ENCODE results near the gene C1QTNF5. TPM values are rescaled to one million over a fixed set of nuclear protein-coding genes. Genes with fewer than 3 reads are reported as not detected.

C1QTNF5 gene
- total RNA-seq, 2 experiments from 2014 or later: not detected

DNA sequence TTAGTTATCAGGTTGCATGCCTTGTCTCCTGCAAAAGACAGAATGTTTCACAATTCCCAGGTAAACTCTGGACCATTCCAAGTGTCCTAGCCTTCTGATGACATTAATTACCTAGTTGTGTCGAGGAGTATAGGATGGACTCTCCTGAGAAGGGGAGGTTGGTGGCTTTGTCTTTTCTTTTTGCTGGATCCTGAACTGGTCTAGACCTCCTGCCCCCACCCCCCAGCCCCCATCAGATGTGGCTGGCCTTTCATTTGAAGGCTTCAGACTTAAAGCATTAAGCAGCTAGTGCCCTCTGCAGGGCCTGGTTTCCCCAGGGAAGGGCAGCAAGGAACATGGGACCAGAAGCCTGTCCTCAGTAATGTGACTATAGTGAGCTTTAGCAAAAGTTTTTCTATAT is 33.5 kb downstream of the C1QTNF5 start:
- no peak overlapping the region for H3K27ac ChIP-seq (ENCODE audit: low read depth, low read length, poor library complexity, severe bottlenecking)

DNA sequence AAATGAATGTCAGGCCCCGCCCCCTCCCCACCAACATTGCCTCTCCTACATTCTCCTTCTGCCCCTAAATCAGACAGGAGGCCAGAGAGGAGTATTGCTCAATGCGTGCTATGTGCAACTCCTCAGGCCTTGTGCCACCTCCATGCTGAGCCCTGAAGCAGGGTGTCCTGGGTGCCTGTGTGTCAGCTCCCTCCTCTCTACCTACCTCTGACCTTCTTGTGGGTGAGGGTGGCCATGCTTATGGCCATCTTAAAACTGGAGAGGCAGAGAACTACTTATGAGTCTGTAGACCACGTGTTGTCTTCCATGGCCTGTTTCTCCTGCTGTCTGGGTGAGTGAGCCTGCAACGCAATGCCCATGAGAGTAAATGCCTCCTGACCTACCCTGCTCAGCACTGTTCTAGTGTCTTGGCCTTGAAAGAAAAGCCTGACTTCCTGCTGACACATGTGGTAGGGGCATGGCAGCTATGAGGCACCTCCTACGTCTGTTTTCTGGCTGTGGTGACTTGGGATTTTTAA is 34.3 kb downstream of the C1QTNF5 start:
- no peak for DNase-seq (ENCODE audit: low spot score)

More for the DNA sequence above, 33.5 kb downstream of the C1QTNF5 start:
- Histone ChIP-seq H3K4me2 (ENCODE audit: low read length) (no peak overlapping the region), H3K4me3 (ENCODE audit: low read depth, low read length, poor library complexity, severe bottlenecking) (no peak overlapping the region), H3K4me1 (ENCODE audit: insufficient read depth, low read length, poor library complexity, severe bottlenecking) (no peaks in the 10 kb centered on the region), H3K9me3 (ENCODE audit: low read length) (no peaks in the 10 kb centered on the region), H3K9me2 (ENCODE audit: insufficient read depth, low read length) (no peaks in the 10 kb centered on the region), H3K36me3 (ENCODE audit: insufficient read depth, low read length) (peaks cover 31% of the 10 kb centered on the region), H4K20me1 (ENCODE audit: insufficient read depth, low read length) (no peaks in the 10 kb centered on the region), H2AFZ (ENCODE audit: low read length) (no peak overlapping the region), H3K79me2 (ENCODE audit: insufficient read depth, low read depth, low read length) (no peaks in the 10 kb centered on the region)
- TF ChIP-seq, protein P1, sequence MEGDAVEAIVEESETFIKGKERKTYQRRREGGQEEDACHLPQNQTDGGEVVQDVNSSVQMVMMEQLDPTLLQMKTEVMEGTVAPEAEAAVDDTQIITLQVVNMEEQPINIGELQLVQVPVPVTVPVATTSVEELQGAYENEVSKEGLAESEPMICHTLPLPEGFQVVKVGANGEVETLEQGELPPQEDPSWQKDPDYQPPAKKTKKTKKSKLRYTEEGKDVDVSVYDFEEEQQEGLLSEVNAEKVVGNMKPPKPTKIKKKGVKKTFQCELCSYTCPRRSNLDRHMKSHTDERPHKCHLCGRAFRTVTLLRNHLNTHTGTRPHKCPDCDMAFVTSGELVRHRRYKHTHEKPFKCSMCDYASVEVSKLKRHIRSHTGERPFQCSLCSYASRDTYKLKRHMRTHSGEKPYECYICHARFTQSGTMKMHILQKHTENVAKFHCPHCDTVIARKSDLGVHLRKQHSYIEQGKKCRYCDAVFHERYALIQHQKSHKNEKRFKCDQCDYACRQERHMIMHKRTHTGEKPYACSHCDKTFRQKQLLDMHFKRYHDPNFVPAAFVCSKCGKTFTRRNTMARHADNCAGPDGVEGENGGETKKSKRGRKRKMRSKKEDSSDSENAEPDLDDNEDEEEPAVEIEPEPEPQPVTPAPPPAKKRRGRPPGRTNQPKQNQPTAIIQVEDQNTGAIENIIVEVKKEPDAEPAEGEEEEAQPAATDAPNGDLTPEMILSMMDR (conservative IDR thresholded peaks at IDR 0.05; ENCODE audit: low read length): peak; percentile 48
- no peak for TF ChIP-seq EZH2phosphoT487 (IDR thresholded peaks at IDR 0.05; ENCODE audit: borderline replicate concordance, low read depth, low read length)
- no peak for DNase-seq (ENCODE audit: low spot score)
- intact Hi-C loops (cut with micrococcal nuclease; ENCODE audit: unreplicated experiment): no loop called here
- ChIA-PET CTCF (ENCODE audit: unreplicated experiment) (interaction anchor here (0.6 to 1.8 kb wide), 3 partner anchors 10 to 74 kb away, joined by 3 to 5 read pairs (median 4); no protein-coding TSS in a partner anchor), POLR2A (interaction anchor here (0.6 to 0.7 kb wide), 2 partner anchors 171 to 703 kb away, joined by 3 to 4 read pairs; no protein-coding TSS in a partner anchor)
- no TSS peak for BruUV-seq (replicated peaks)

More for the DNA sequence above, 34.3 kb downstream of the C1QTNF5 start:
- intact Hi-C loops (cut with micrococcal nuclease; ENCODE audit: unreplicated experiment): no loop called here
- BruUV-seq (replicated peaks): no TSS peak
- CTCF ChIA-PET (ENCODE audit: unreplicated experiment): no interaction called here
- Histone ChIP-seq H3K9me3 (ENCODE audit: low read length) (no peaks in the 10 kb centered on the region), H3K9me2 (ENCODE audit: insufficient read depth, low read length) (no peaks in the 10 kb centered on the region), H3K79me2 (ENCODE audit: insufficient read depth, low read depth, low read length) (no peaks in the 10 kb centered on the region), H4K20me1 (ENCODE audit: insufficient read depth, low read length) (no peaks in the 10 kb centered on the region), H3K27ac (ENCODE audit: low read depth, low read length, poor library complexity, severe bottlenecking) (no peak overlapping the region), H3K4me3 (ENCODE audit: low read depth, low read length, poor library complexity, severe bottlenecking) (no peak overlapping the region), H3K4me1 (ENCODE audit: insufficient read depth, low read length, poor library complexity, severe bottlenecking) (no peaks in the 10 kb centered on the region), H3K36me3 (ENCODE audit: insufficient read depth, low read length) (peaks cover 39% of the 10 kb centered on the region), H2AFZ (ENCODE audit: low read length) (no peak overlapping the region), H3K4me2 (ENCODE audit: low read length) (no peak overlapping the region)
- POLR2A ChIA-PET: interaction anchor here (0.6 to 0.7 kb wide), 2 partner anchors 91 to 172 kb away, joined by 3 to 5 read pairs; no protein-coding TSS in a partner anchor
- TF ChIP-seq, protein P1 (conservative IDR thresholded peaks at IDR 0.05; ENCODE audit: low read length): no peak
- no peak for TF ChIP-seq EZH2phosphoT487 (IDR thresholded peaks at IDR 0.05; ENCODE audit: borderline replicate concordance, low read depth, low read length)
